DMS 273 (cell line): ENCODE measurements around the gene CAMTA1.

Experiments
- DNase-seq: peaks from one replicate; lab custom pipeline; 2025; ENCODE audit not compliant: unreplicated experiment; lab: John Stamatoyannopoulos, UW

Gene CAMTA1

DNA sequence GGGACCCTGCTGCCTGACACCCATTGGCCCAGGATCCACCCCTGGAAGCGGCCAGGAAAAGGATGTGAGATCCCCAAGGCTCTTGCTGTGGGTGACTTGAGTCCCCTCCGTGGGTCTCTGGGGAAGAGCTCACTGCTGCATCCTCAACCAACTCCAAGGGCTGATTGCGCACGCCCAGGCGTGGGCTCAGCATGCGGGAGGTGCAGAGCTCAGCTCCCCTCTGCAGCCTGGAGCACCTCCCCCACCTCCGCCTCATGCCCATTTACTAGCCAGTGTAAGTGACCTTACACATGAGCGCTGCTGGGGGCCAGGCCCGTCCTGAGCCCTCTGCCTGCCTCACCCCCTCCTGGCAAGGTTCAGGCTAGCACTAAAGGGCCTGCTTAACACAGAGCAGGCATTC lies 847.4 kb downstream of the CAMTA1 start:
- DNase-seq = no peak

DNA sequence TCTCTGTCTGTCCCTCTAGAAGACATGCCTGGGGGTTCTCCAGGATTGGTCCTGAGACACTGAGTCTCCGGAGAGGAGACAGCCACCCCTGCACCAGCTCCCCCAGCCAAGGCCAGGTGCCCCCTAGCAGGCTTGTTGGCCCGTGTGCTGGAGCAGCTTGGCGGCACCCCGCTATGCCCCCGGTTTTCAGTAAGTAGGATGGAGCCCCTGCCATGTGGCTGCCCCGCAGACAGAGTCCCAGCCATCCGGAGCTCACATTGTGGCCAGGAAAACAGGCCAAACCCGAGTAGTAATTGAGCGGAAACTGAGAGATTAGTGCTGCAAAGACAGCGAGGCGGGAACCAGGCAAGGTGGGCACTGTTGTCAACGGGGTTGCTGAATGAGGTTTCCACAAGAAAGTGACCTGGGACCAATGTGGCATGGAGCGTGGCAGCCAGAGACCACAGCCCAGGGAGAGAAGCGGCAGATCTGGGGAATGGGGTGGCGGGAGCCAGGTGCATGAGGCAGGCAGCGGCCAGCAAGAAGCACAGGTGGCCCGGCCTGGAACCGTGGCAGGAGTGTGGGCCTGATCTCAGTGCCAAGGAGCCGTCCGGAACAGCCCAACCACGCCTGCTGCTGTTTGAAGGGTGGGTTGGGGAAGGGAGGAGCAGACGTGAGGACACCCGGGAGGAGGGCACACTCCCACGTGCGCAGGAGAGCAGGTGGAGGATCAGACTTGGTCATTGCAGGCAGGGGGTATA lies 848.4 kb downstream of the CAMTA1 start:
- DNase-seq = no peak

DNA sequence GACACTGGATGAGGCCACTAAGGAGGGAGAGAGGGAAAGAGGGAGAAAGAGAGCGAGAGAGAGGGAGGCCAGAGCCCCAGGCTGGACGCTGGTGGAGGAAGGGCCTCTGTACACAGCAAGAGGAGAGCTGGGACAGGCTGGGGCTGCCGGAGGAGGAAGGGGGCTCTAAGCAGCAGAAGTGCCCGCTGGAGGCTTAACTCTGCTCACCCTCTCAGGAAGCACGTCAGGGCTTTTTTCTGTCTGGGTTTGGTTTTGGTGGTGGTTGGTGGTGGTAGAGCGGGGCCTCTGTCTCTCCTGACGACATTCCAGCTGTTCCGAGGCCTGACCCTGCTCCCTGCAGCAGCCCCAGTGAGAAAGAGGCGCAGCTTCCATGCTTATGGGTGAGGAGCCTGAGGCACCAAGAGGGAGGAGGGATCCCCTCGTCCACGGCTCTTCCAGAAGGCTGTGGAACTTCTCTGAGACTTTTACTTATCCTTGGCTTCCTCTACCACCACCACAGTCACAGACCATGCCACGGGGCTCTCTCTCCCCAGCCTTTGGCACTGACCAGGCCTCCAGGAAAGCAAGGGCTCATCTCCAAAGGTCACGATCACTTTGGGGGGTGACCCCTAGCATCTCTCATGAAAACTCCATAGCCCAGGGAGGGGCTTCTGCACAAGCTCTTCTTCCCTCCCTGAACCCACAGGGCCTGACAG lies 849.4 kb downstream of the CAMTA1 start:
- DNase-seq = no peak

DNA sequence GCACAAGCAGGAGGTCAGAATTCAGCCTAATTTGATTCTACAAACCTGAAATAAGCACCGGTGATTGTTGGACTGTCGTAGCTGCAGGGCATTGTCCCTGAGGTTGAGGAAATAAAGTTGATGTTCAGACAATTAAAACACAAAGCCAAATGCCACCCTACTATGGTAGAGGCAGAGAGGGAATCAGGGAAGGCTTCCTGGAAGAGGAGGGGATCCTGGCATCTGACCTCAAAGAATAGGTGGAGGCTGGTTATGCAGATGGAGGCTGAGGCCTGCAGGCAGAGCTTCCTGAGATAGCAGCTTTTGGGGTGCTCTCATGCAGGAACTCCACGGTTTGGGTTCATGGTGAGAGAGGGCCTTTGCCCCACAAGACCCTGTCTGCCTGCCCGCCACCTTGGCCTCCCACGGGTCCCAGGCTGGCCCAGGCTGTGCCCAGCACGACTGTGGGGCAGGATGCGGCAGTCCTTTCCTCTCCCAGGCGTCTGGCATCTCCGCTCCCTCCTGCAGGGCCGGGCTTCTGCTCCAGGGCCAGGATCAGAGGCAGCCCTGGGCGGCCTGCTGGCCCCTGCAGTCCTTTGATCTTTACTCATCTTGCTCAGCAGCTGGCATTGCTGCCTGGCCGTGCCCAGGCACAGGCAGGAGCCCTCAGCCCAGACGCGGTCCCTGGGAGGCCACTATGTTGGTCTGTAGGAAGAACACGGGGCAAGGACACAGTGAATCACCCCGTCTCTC lies 851.7 kb downstream of the CAMTA1 start:
- DNase-seq = no peak

DNA sequence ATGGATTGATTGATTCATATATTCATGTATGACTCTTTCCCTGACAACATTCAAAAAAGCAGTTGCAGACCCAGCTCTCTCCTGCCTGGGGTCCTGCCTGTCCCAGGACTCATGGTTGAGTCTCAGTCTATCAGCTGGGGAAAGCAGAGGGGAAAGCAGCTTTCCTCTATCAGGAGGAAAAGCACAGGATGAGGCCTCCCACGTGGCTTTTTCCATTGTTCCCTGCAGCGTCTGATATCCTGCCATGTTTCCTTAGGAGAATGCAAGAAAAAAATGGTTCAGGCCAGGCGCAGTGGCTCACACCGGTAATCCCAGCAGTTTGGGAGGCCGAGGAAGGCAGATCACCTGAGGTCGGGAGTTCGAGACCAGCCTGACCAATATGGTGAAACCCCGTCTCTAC lies 852.8 kb downstream of the CAMTA1 start:
- DNase-seq = no peak

DNA sequence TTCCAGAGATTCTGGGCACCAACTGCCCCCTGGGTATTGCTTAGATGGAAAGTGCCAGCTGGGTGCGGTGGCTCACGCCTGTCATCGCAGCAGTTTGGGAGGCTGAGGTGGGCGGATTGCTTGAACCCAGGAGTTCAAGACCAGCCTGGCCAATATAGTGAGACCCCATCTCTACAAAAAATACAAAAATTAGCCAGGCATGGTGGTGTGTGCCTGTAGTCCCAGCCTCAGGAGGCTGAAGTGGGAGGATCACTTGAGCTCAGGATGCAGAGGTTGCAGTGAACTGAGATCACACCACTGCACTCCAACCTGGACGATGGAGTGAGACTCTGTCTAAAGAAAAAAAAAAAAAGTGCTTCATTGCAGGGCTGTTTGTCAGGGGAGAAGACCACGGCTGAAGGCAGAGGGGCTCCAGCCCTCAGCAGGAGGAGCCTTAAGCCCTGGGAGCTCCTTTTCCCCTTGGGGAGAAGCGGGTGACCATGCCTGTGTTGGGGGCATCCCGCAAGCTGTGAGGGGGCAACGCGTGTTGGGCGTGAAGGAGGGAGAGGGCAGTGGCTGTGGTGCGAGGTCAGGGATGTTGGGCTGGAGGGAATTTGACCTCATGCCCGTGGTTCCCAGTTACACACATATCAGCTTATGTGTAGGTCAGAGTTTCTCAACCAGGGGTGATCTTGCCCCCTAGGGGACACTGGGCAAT lies 854.3 kb downstream of the CAMTA1 start:
- no peak for DNase-seq

DNA sequence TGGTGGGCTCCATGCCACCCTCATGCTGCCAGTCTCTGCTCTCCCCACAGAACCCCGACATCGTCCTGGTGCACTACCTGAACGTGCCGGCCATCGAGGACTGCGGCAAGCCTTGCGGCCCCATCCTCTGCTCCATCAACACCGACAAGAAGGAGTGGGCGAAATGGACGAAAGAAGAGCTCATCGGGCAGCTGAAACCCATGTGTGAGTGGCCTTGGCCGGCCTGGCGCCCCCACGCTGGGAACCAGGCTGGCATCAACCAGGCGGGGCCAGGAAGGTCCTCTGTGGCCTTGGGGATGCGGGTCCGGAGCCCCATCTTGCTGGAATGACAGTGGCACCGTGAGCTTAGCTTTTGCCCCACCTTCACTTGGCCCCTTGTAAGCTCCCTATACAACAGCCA lies 855.1 kb downstream of the CAMTA1 start:
- DNase-seq = no peak

DNA sequence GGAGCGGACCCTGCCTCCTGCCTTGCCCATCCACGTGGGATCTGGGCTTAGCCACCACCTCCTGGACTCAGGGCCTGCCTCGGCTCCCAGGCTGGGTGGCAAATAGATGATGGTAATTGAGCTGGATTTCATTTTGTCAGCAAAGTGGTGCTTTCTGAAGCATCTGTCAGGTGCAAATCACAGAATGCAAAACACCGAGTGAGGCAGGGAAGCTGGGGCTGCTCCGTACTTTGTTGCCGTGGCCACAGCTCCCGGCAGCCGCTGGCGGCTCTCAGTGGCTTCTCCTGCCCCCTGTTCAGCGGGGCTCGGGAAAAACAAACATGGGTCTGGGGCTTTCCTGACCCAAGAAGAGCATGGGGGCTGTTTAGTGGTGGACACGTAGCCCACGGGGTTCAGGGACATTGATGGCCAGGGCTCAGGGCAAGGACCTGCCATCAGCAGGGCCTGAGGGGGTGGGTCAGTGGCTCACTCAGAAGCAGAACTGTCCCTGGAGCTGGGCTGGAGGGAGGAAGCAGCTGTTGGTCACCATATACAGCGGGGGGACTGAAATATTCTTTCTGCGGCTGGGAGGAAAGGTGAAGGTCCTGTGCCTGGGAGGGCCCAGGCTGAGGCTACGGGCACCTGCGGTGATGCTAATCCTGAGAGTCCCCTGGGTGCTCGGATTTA lies 855.8 kb downstream of the CAMTA1 start:
- DNase-seq = no peak

DNA sequence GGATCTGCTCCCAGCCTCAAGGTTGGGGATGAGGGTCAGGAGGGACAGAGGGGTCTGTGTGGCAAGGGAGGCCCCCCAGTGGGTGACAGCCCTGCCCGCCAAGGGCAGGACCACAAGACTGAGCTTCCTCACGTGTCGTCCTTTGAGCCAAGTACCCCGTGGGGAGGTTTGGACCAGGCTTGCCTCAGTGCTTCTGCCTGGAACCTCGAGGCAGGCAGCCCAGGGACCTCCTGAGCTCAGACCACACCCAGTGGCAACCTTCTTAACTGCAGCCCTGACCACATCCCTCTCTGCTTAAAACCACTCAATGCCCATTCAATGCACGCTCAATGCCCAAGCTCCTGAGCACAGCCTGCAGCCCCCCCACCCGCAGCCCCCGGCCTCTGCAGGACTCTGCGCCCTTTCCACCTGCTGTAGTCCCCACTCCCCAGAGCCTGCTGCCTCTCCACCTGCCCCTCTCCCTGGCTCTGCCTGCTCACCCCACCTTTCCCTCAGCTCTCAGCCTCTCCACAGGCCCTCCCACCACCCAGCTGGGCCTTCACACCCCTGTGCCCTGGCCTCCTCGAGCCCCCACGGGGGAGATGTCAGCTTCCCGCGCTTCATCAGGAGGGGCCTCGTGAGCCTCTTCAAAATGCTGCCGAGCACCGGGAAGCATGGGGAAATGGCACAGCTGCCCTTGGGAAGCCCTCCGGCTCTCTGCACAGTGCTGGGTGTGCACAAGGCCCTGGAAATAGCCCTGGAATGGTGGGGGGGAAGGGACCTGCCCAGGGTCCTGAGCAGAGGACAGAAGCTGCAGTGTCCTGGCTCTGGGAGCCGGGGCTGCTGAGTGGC lies 856.5 kb downstream of the CAMTA1 start:
- no peak for DNase-seq

DNA sequence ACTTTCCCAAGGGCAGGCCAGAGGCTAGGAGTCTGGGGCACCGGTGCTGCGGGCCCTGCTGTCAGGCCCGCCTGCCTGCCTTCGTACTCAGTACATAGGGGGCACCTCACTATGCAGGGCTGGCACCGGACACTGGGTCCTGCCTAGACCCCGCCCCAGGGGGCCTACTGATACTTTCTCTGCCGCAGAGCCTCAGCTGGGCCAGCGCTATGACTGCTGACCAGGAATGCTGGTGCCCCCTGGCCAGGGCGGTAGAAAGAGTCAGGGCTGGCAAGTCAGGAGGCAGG lies 857.1 kb downstream of the CAMTA1 start:
- no peak for DNase-seq

DNA sequence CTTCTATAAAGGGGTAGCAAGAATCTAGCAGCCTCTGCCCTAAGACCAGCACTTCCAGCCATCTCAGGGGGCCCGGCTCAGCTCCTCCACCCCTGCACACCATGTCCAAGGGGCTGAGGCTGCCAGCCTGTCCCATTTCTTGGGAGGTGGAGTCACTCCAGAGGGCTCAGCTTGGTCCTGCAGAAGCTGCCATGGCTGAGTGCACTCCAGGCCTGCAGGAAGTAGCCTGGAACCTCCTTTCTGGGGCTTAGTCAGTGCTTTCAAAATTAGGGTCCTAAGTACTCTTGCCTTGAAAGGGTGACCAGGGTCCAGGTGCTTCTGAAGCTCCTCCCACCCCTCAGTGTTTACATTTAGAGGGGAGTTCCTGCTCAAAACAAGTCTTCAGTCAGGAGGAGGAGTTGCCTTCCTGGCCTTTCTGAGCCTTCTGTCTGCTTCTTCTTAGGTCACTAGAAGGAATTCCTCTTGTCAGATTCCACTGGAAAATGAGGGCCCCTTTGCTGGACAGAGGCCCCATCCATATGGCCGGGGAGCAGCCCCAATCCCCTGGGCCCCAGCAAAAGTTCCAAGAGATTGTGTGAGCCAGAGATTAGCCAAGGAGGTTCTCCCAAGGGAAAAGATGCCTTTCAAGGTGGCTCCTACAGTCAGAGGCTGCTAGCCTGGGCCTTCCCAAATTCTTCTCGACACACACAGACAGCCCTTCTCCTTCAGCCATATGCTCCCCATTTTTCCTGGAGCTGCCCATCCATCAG lies 857.7 kb downstream of the CAMTA1 start:
- no peak for DNase-seq

DNA sequence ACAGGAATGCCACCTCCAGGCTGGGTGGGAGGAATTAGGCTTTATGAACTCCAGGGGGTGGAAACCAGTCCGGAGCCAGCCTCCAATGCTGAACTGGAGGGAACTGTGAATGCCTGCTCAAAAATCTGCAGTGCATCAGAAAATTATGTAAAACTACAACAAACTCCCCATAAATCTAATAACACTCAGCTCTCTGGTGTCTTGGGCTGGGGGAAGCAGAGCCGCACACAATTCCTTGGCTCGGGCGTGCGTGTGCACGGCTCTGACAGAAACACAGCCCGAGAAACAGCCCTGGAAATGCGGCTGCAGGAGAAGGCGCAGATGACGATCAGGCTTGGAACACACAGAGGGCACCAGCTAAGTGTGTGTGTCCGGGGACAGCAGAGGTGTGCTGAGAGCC lies 858.3 kb downstream of the CAMTA1 start:
- no peak for DNase-seq

DNA sequence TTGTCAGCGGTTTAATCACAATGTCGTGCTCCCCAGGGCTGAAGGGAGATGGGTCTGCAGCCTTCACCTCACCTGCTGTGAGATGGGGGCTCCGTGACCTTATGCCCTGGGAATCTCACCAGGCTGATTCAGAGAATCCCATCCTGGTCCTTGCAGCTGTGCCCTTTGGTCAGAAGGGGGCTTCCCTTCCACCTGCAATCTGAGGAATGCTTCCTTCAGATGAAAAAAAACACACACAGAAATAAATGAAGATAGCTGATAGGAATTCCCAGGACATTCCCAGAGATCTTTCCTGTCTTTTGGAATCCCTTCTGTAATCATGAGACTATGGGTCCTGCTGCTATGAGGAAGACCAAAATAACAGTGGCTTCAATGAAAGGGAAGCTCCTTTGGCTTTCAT lies 858.8 kb downstream of the CAMTA1 start:
- DNase-seq = no peak

DNA sequence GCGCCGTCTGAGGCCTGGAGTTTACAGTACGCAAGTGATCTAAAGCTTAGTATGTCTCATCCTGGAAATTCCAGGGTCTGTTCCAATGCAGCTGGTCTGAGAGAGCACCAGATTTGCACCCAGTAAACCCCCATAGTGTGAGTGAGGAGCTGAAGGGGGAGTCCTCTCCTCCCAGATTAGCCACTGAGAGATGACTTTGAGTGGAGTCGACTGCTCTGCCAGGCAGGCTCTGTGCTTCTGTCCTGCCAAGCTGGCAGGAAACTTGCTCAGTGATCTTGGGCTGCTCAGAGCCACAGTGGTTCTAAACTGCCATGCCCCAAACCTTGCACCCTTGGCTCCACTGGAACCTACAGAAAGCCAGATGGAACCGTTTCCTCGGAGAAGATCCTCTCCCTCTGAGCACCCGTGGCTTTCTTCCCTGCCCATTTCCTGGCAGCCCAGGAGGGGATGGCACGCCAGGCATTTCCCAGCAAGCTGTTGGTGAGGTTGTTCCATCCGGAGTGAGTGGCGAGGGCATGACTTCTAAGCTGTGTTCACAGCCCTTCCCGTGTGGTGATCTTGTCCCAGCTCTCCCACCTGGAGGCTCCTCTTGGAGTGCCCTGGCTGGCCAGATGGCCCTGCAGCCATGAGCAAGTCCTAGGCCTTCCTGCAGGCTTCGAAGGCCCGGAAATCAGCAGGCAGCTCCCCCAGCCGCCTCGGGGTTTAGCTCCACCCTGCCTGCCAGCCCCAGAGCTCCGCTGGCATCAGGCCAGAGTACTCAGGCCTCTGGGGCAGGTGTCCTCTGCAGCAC lies 859.9 kb downstream of the CAMTA1 start:
- DNase-seq = peak; percentile 79

DNA sequence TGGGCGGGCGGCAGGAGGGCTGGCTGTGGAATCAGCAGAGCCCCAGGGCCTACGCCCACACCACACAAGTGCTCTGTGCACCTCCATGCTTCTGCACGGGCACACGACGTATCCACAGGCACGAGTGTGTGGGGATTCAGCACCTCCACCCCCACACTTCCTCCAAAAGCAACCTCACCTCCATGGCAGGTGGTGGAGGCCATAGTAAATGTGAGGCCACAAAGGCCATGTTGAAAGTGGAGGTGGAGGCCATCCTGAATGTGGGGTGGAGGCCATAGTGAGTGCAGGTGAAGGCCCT lies 860.4 kb downstream of the CAMTA1 start:
- no peak for DNase-seq

DNA sequence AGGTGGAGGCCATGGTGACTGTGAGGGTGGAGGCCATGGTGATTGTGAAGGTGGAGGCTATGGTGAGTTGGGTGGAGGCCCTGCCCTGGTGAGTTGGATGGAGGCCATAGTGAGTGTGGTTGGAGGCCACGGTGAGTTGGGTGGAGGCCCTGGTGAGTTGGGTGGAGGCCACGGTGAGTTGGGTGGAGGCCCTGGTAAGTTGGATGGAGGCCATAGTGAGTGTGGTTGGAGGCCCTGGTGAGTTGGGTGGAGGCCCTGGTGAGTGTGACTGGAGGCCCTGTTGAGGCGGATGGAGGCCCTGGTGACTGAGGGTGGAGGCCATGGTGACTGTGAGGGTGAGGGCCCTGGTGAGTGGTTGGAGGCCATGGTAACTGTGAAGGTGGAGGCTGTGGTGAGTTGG lies 860.9 kb downstream of the CAMTA1 start:
- DNase-seq = no peak

DNA sequence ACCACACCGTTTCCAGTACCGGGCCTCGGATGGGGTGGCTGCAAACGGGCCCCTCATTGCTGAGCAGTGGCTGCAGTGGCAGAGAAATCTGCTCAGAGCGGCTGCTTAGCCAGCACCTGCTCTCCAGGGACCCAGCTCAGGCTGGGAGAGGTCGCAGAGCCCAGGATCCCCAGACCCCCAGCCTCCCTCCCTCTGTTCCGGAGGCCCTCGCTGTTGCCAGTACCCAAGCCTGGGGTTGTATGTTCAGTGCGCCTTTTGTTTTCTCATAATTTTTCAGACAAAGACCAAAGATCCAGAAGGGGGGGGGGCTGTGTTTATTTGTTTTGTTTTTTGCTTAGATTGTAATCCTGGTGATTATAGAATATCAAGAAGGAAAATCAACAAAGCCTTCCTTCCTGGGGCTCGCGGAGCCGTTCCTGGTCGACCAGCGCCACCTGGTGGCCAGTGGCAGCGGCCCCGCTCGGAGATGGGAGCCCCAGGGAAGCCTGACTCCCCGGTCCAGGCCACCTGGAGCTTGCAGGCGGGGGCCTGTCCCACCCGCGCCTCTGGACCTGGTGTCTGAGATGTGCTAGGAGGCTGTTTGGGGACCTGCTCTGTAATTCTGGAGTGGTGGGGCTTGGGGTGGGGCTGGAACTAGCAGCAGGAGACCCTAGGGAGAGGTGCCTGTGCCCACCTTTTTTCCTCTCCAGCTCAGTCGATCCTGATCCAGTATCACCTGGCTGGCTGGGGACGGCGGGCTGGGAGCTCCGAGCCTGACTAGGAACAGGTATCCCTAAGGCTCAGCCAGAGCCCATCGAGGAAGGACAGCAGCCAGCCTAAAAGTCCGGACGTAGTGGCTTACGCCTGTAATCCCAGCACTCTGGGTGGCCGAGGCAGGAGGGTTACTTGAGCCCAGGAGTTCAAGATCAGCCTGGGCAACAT lies 862.0 kb downstream of the CAMTA1 start:
- peak; percentile 86 for DNase-seq

DNA sequence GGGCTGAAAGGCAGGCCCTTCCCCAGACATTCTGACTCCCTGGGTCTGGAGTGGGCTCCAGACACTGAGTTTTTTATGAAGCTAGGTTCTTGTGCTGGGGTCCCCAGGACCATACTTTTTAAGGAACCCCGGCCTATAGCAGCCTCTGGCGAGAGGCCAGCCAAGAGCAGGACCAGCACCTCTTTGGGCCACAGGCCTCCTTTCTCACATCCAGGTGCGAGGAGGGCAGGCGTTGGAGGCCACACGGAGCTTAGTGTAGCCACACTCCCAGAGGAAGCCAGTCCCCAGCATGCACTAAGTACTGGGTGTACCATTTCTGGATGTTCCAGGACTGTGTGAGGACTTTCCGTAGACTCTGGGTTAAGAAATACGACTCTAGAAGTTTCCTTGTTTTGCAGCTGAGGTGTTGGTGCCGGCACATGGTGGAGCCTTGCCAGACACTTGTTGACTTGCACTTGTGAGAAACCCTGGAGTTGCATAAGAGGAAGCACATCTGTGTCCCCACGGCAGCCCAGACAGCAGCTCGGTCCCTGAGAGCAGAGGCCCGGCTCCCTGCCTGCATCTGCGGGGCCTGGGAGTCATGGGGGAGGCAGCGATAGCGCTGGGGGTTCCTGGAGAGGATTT lies 863.6 kb downstream of the CAMTA1 start:
- DNase-seq = peak; percentile 22
